ENCODE data around the gene FHIP1A. TPM values are rescaled to one million over a fixed set of nuclear protein-coding genes. Genes with fewer than 3 reads are reported as not detected.
A peak's percentile ranks its signal among the peaks of the same experiment; 100 is the strongest.

The FHIP1A gene
- polyA plus RNA-seq, 3 donors: 0.01 TPM; not detected in 2

DNA sequence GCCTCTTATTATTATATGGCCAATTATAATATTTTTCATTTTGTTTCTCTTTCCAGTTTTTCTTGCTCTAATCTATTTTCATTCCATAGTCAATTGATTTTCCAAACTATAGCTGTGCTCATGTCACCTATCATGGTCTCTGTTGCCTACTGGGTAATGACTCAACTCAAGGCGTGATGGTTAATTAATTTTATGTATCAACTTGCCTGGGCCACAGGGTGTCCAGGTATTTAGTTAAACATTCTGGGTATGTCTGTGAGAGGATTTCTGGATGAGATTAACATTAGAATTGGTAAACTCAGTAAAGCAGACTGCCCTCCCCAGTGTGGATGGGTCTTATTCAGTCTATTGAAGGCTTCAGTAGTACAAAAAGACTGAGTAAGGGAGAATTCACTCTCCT is 9.9 kb downstream of the FHIP1A start:
- DNase-seq: no peak

DNA sequence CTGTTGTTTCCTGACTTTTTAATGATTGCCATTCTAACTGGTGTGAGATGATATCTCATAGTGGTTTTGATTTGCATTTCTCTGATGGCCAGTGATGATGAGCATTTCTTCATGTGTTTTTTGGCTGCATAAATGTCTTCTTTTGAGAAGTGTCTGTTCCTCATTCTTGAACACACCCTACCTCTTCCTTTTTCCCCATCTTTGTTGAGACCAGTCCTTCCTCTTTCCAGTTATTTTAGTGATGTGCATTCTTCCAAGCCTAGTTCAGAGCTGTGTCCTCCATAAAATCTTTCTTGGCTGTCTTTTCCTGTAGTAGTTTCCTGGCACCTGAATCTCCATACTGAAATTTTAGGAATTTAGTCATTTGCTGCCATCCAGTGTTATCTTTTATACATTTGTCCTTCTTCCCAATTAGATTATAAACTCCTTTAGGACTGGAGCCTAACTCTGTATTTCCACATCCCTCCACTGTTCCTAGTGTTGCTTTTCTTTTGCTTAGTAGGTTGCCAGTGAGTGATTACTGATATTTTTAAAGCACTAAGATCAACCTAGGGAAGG is 11.4 kb downstream of the FHIP1A start:
- H3K79me2 ChIP-seq (ENCODE audit: insufficient read depth, low read length): no peaks in the 10 kb centered on the region
- no peaks in the 10 kb centered on the region for H3K9me3 ChIP-seq (replicated peaks in 1 of 2; ENCODE audit: control insufficient read depth in 1 of 2, insufficient read depth in 1 of 2, low read length in 2 of 2)
- no peaks in the 10 kb centered on the region for H4K20me1 ChIP-seq (ENCODE audit: insufficient read depth, low read length)
- Mint-ChIP-seq H3K4me3 (no peak overlapping the region), H3K27me3 (ENCODE audit: low read depth in 3 of 3) (peaks cover 2 to 10% (median 5%) of the 10 kb centered on the region in 3 donors), H3K36me3 (no peaks in the 10 kb centered on the region), H3K9me3 (peaks cover 0 to 2% (median 0%) of the 10 kb centered on the region in 7 donors), H3K4me1 (peaks cover 11% of the 10 kb centered on the region), H3K27ac (no peak overlapping the region)
- no peak overlapping the region for H3K4me3 ChIP-seq (replicated peaks in 1 of 3; ENCODE audit: low read depth in 2 of 3, low read length in 3 of 3)
- no peaks in the 10 kb centered on the region for H3K36me3 ChIP-seq (replicated peaks in 1 of 2; ENCODE audit: control insufficient read depth in 1 of 2, insufficient read depth in 2 of 2, low read length in 2 of 2)
- H2AFZ ChIP-seq (ENCODE audit: insufficient read depth, low read depth, low read length, poor library complexity, severe bottlenecking): no peak overlapping the region
- TF ChIP-seq, protein P1, sequence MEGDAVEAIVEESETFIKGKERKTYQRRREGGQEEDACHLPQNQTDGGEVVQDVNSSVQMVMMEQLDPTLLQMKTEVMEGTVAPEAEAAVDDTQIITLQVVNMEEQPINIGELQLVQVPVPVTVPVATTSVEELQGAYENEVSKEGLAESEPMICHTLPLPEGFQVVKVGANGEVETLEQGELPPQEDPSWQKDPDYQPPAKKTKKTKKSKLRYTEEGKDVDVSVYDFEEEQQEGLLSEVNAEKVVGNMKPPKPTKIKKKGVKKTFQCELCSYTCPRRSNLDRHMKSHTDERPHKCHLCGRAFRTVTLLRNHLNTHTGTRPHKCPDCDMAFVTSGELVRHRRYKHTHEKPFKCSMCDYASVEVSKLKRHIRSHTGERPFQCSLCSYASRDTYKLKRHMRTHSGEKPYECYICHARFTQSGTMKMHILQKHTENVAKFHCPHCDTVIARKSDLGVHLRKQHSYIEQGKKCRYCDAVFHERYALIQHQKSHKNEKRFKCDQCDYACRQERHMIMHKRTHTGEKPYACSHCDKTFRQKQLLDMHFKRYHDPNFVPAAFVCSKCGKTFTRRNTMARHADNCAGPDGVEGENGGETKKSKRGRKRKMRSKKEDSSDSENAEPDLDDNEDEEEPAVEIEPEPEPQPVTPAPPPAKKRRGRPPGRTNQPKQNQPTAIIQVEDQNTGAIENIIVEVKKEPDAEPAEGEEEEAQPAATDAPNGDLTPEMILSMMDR (IDR thresholded peaks at IDR 0.05): no peak
- intact Hi-C loops (cut with micrococcal nuclease): no loop called here
- H3K9ac ChIP-seq (ENCODE audit: insufficient read depth, low read length, poor library complexity, severe bottlenecking): no peak overlapping the region
- peak; percentile 11 to 29 (median 15) for DNase-seq
- no peak overlapping the region for H3K4me2 ChIP-seq (replicated peaks; ENCODE audit: extremely low read depth, low read length, poor library complexity, severe bottlenecking)
- no peak overlapping the region for H3K27ac ChIP-seq (ENCODE audit: low read depth in 1 of 2, low read length in 2 of 2)
- H3K27me3 ChIP-seq (ENCODE audit: control insufficient read depth in 2 of 2, insufficient read depth in 2 of 2, low read length in 2 of 2): no peaks in the 10 kb centered on the region
- H3K4me1 ChIP-seq (ENCODE audit: control insufficient read depth in 1 of 2, insufficient read depth in 2 of 2, low read length in 2 of 2): peaks cover 0 to 11% of the 10 kb centered on the region in 2 donors

More for the DNA sequence above, 9.9 kb downstream of the FHIP1A start:
- Mint-ChIP-seq H3K4me3 (no peak overlapping the region), H3K36me3 (no peaks in the 10 kb centered on the region), H3K9me3 (no peaks in the 10 kb centered on the region), H3K27ac (peak overlapping the region in 1 of 7 donors; percentile 20), H3K4me1 (peaks cover 11% of the 10 kb centered on the region), H3K27me3 (ENCODE audit: low read depth in 3 of 3) (peaks cover 5 to 14% (median 6%) of the 10 kb centered on the region in 3 donors)
- Histone ChIP-seq H3K4me3 (replicated peaks in 1 of 3; ENCODE audit: low read depth in 2 of 3, low read length in 3 of 3) (no peak overlapping the region), H3K36me3 (replicated peaks in 1 of 2; ENCODE audit: control insufficient read depth in 1 of 2, insufficient read depth in 2 of 2, low read length in 2 of 2) (no peaks in the 10 kb centered on the region), H3K27me3 (ENCODE audit: control insufficient read depth in 2 of 2, insufficient read depth in 2 of 2, low read length in 2 of 2) (no peaks in the 10 kb centered on the region), H3K4me2 (replicated peaks; ENCODE audit: extremely low read depth, low read length, poor library complexity, severe bottlenecking) (no peak overlapping the region), H3K79me2 (ENCODE audit: insufficient read depth, low read length) (no peaks in the 10 kb centered on the region), H3K9me3 (replicated peaks in 1 of 2; ENCODE audit: control insufficient read depth in 1 of 2, insufficient read depth in 1 of 2, low read length in 2 of 2) (no peaks in the 10 kb centered on the region), H4K20me1 (ENCODE audit: insufficient read depth, low read length) (no peaks in the 10 kb centered on the region), H2AFZ (ENCODE audit: insufficient read depth, low read depth, low read length, poor library complexity, severe bottlenecking) (peak overlapping the region; percentile 37), H3K4me1 (ENCODE audit: control insufficient read depth in 1 of 2, insufficient read depth in 2 of 2, low read length in 2 of 2) (peaks cover 0 to 11% of the 10 kb centered on the region in 2 donors), H3K9ac (ENCODE audit: insufficient read depth, low read length, poor library complexity, severe bottlenecking) (no peak overlapping the region), H3K27ac (ENCODE audit: low read depth in 1 of 2, low read length in 2 of 2) (peak overlapping the region in 1 of 2 donors; percentile 2)
- no CpG with 5 or more reads among the region's 1 CpG for WGBS (ENCODE audit: insufficient coverage)
- intact Hi-C loops (cut with micrococcal nuclease): no loop called here
- TF ChIP-seq, protein P1 (IDR thresholded peaks at IDR 0.05): no peak
